GM20431 (cell line): ENCODE results near the gene CCDC63.

ENCODE experiments used
- in situ Hi-C: fragments of 300-500 bp; cut with MseI, MboI; formaldehyde crosslinking; loops from one replicate; pipeline ENCODE4 v1.15.0; 2020; ENCODE audit warnings: low sequenced_read_pairs; ENCODE audit not compliant: unreplicated experiment

Gene CCDC63

DNA sequence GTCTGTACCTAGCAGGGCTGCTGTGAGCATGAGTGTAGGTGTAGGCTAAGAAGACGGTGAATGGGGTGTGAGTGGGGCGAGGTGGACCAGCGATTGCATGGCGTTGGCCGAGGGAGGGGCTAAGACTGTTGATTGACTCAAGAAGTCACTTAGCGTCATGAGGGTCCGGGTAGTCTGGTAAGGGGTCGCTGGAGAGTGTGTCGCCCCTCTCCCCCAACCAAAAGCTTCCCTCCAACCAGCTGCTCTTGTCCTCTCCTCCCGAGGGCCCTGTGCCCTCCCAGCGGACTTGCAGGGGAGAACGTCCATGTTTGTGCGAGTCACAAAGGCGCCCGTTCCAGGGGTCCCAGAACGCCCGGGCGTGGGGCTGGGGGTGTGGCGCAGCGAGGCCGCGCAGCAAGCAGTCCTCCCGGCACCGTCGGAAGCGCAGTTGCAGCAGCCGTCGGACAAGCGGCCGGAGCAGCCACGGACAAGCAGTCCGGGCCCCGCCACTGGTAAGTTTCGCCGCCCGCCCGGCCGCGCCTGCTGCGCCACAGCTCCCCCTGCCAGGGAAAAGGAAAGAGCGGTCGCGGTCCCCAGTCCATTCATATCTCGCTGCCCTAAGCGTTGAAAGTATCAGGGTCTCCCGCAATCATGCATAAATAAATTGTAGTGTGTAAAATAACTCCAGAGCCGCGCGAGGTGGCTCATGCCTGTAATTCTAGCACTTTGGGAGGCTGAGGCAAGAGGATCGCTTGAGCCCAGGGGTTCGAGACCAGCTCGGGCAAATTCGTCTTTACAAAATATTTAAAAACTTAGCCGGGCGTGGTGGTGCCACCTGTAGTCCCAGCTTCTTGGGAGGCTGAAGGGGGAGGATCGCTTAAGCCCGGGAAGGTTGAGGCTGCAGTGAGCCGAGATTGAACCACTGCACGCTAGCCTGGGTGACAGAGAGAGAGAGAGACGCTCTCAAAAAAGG lies at the start of gene CCDC63:
TSS of gene CCDC63 (plus strand) at position 373 of the 952 bp plus-strand sequence. CDS start 5,968 bp downstream, outside the sequence.
- in situ Hi-C loops: loop anchor here (25.0 kb wide), 1 partner anchor 135 kb away; no protein-coding TSS in a partner anchor

DNA sequence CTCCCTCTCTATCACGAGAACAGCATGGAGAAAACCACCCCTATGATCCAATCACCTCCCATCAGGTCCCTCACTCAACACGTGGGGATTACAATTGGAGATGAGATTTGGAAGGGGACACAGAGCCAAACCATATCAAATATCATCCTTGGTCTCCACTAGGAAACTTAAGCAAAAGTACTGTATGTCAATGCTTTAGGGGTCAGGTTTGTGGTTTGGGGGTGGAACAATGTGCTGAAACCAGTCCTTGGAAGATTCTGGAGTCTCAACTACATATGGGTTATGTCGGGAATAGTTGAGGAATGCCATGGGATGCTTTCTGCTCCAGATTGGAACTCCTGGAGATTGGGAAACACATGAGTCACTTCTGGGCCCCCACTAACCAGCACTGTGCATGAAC lies 48.3 kb upstream of the CCDC63 start:
- in situ Hi-C loops: no loop called here

DNA sequence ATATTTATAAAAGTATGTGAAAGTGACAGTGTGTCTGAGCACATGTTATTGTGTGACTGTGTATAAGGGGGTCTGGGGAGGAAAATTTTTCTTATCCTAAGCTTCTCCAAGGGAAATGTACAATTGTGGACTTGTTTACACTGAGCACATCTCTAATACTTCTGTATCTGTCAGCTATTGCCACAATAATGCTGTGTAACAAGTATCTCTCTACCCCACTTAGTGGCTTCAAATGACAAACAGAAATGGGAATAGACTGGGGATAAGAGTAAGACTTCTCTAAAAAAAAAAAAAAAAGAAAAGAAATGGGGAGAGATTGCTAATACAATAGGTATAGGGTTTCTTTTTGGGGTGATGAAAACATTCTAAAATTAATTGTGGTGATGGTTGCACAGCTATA lies 44.3 kb upstream of the CCDC63 start:
- in situ Hi-C loops: no loop called here

DNA sequence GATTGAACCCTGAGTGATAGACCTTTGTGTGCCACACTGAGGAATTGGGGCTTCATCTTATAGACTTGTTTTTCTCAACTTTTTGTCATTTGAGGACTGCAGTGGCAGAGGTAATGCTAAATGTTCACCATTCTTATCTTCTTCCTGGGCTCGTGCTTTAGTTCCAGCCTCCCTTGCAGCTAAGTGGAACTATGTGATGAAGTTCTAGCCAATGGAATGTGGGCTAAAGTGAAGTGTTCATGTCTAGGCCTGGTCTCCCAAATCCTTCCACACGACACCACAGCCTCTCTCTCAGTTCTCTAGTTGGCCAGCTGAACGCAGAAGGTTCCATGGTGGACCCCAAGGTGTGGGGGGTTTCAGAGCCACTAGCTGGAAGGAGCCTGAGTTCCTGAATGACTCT lies 42.4 kb upstream of the CCDC63 start:
- in situ Hi-C loops: no loop called here

DNA sequence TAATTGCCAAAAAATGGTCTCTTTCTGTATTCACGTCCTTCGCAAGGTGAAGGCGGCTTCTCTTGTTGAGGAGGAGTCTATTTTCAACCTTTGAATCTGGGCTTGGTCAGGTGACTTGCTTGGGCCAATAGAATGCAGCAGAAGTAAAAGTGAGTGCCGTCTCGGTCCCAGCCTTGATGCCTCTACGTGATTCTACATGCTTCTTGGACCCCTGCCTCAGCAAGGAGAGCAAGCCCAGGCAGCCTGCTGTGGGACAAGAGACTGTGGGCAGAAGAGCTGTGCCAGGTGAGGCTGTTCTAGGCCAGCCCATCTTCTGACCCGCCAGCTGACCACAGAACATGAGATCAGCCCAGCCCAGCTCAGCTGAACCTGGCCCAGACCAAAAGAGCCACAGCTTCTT lies 39.1 kb upstream of the CCDC63 start:
- in situ Hi-C loops: no loop called here

DNA sequence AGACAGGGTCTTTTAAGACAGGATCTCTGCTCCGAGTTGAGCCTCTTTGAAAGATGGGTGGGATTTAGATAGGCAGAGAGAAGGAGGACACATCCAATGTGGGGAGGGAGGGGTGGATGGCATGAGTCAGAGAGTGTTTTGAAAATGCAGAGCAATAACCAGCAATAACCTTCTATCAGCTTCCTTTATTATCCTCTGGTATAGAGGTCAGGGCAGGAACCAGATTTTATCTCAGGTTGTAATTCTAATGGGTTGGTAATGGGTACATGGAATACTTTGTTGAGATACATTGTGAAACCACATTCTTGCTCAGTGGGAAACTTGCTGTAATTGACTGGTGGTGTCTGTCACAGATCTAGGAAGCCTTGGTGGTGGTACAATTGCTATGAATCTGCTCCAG lies 37.6 kb upstream of the CCDC63 start:
- in situ Hi-C loops: no loop called here

DNA sequence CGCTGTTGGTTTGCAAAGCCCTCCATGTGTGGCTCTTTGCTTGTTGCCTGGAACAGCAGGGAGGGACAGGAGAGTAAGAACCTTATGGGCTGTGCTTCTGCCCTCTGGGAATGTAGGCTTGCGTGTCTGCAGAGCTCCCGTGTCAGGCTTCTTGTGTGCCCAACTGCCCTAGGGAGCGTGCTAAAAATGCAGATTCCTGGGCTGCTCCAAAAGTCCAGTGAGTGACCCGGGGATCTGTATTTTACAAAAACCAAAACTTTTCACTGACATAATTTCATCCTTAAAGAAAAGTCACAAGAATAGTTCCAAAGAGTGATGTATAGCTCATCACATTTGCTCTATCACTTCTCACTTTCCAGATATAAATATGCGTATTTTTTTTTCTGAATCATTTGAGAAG lies 34.8 kb upstream of the CCDC63 start:
- in situ Hi-C loops: no loop called here

DNA sequence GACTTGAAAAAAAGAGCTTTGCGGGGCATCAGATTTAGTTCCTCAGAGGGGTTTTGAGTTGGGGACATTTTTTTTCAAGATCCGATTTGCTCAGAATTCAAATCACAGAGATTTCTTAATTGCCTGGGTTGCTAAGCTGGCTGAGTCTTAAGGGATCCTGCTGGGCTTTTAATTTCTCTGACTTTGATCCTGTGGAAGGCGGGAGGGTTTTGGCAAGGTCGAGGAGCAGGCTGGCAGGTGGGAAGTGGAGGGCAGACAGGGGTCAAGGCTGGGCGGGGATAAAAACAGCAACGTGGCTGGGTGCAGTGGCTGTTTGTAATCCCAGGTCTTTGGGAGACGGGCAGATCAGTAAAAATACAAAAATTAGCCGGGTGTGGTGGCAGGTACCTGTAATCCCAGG lies 33.5 kb upstream of the CCDC63 start:
- in situ Hi-C loops: no loop called here

DNA sequence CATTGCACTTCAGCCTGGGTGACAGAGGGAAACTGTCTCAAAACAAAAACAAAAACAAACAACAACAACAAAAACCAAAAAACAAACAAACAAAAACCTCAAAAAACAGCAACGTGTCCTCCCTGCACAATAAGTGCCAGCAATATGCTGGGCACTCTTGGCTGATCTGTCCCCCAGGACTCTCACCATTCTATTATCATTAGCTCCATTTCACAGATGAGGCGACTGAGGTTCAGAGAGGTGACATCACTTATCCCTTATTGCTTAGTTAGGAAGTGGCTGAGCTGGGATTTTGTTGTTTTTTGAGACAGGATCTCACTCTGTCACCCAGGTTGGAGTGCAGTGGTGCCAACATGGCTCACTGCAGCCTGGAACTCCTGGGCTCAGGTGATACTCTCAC lies 33.0 kb upstream of the CCDC63 start:
- in situ Hi-C loops: no loop called here

DNA sequence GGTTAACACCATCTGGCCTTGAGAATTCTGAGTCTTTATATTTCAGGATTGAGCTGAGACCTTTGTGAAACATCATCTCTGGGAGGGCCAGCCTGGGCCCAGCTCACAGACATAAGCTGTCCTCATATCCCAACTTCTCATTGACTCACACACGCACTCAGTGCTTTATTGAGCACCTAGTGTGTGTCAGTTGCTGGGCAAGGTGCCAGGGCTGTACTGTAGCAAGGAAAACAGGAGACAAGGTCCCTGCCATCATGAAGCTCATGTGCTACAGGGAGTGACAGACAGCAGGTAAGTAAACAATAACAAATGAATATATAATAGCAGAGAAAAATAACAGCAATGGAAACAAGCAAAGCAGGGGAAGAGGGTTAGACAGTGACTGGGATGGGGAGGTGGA lies 30.5 kb upstream of the CCDC63 start:
- in situ Hi-C loops: no loop called here

DNA sequence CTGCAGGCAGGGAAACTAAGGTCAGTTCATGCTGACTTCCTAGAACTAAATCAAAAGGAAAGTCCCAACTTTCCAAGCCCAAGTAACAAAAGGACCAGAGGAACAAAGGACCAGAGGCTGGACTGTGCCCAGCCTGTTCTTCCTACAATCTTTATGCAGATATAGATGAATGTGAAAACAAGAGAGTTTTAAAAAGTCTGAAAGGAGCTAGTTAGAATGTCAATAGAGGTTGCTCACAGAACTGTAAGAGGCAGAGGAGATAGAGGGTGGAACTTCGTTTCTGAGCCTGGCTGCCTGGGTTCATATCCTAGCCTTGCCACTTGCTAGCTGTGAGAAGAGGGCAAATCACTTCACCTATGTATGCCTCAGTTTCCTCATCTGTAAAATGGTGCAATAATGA lies 30.0 kb upstream of the CCDC63 start:
- in situ Hi-C loops: no loop called here

DNA sequence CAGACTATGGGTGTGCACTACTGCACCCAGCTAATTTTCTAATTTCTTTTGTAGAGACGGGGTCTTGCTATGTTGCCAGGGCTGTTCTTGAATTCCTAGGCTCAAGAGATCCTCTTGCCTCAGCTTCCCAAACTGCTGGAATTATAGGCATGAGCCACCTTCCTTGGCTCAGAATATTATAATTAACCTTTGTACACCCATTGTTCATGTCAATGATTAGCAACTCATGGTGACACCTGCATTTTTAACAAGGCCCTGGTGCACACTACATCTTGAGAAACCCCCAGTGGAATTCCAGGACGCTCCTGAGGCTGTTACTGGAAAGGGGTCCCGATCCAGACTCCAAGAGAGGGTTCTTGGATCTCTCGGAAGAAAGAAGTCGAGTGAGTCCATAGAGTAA lies 28.3 kb upstream of the CCDC63 start:
- in situ Hi-C loops: no loop called here

DNA sequence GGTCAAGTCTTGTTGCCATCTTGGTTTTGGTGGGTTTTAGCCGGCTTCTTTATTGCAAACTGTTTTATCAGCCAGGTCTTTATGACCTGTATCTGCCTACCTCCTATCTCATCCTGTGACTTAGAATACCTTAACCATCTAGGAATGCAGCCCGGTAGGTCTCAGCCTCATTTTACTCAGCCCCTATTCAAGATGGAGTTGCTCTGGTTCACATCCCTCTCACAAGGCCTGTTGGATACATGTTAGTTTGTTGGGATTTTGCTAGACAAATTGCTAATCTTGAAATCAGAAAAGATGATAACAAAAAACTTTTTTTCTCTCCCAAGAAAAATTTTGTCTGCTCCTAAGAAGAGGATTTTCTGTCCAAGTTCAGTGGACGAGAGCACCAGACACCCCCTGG lies 27.6 kb upstream of the CCDC63 start:
- in situ Hi-C loops: no loop called here

DNA sequence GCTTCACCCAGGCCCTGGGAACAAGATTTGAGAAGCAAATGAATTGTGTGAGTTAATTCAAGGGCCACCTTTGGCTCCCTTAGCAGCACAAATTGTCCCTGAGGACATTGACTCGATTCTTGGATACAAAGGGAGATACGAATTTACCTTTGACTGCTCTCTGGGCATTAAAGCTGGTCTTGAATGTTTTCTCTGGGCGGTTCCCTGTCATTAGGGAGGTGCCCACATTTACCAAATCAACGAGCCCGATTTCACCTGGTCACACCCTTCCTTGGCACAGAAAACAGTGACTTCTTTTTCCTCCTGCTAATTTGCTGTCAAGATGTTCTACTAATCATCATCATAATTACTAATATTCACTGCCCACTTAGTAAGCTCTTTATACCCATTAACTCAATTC lies 27.1 kb upstream of the CCDC63 start:
- in situ Hi-C loops: no loop called here

DNA sequence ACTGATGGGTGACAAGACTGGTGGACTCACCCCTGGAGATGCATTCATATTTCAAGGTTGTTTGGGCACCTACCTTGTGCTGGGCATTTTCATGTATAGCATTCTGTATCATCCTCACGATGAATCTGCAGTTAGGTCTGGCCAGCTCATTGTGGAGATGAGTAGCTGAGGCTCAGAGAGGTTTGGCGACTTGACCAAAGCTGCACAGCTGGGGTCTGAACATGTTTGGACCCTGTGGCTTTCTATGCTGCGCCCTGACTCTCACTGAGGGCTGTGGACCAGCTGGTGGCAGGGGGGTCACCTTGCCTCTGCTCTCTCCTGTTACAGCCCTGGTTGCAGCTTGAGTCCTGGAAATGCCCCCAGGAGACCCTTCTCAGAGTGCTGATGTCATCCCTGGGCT lies 24.9 kb upstream of the CCDC63 start:
- in situ Hi-C loops: no loop called here

DNA sequence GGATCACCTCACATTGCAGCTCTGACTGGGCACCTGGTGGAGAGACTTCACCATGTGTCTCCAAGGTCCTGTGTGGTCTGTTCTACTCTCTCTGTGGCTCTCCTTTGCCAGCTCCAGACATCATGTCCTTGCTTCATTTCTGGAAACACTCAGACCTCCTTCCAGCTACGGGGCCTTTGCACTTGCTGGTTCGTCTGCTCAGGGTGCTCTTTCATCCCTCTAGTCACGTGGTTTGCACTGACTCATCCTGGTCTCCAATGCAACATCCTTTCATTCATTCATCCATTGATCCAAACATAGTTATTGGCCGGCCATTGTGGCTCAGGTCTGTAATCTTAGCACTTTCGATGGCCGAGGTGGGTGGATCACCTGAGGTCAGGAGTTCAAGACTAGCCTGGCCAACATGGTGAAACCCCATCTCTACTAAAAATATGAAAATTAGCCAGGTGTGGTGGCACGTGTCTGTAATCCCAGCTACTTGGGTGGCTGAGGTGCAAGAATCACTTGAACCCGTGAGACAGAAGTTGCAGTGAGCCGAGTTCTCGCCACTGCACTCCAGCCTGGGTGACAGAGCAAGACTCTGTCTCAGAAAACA lies 23.9 kb upstream of the CCDC63 start:
- in situ Hi-C loops: no loop called here

DNA sequence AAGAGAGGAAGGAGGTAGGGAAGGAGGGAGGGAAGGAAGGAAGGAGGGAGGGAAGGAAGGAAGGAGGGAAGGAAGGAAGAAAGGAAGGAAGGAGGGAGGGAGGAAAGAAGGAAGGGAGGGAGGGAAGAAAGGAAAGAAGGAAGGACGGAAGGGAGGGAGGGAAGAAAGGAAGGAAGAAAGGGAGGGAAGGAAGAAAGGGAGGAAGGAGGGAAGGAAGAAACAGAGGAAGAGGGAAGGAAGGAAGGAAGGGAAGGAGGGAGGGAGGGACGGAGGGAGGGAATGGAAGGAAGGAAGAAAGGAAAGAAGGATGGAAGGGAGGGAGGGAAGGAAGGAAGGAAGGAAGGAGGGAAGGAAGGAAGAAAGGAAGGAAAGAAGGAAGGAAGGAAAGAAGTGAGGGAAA lies 22.4 kb upstream of the CCDC63 start:
- in situ Hi-C loops: no loop called here

DNA sequence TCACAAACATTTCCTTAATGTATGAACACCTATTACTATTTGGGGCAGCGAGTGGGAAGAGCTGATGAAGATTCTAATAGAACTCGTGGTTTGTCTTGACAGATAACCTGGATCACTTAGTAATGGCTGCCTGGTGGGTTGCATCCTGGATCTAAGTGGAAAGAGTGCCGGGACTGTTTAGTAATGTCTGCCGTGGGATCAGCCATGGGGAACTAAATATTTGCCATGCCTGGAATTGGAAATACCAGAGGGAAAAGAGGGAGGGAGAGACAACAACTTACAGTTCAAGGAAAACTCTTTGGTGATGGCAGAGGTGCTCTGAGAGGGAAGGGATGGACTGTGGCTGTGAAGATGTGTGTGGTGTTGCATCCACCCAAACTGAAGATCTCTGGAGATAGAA lies 21.3 kb upstream of the CCDC63 start:
- in situ Hi-C loops: loop anchor here (25.0 kb wide), 1 partner anchor 113 kb away; no protein-coding TSS in a partner anchor

DNA sequence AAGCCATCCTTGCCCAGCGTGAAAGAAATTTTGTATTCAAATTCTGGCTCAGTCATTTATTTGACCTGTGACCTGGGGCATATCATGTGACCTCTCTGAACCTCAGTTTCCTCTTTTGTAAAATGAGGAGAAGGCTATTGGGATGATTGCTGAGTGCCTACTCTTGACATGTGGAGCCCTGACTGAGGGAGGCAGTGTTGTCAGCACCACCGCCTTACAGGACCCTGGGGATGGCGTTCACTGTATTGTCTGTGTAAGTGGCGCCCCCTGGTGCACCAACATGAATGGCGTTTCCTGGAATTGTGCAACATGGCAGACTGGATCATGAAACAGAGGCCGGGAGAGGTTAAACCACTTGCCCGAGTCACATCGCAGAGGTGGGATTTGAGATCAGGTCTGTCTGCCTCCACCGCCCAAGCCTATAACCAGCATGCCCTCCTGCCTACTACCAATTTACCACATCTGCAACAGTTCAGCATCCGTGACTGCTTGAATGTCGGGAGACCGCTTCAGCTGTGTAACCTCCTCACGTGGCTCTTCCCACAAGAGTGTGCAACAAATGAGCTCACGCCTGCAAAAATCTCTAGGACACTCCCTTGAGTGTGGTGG lies 20.1 kb upstream of the CCDC63 start:
- in situ Hi-C loops: loop anchor here (25.0 kb wide), 1 partner anchor 114 kb away; no protein-coding TSS in a partner anchor

DNA sequence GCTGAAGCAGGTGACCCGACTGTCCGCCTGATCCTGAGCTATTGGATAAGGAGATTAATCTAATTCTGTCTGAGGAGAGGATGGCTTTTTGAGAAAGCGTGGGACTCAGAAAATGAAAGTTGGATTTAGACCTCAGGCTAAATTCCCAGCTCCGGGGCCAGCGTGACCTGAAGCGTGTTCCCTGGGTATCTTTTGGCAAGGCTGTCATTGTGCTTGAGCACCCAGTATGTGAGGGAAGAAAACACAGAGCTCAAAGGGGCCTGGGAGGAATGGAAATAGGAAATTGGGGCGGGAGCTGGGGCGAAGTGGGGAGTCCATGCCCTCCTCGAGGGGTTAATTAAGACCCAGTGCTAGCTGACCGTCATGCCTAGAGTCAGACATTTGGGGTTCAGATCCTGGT lies 17.5 kb upstream of the CCDC63 start:
- in situ Hi-C loops: loop anchor here (25.0 kb wide), 1 partner anchor 117 kb away; no protein-coding TSS in a partner anchor

DNA sequence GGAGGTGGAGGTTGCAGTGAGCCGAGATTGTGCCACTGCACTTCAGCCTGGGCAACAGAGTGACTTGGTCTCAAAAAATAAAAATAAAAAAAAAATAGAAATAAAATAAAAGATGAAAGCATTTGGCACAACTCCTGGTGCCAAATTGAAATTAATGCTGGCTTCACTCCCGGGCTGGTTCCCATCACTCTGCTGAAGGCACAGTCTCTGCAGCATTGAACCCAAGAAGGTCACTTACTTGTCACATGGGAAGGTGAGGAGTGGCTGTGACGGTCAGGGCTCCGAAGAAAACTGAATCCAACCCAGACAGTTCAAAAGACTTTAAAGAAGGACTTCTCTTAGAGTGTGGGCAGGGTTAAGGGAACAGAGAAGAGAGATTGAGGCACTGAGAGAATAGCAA lies 10.5 kb upstream of the CCDC63 start:
- in situ Hi-C loops: loop anchor here (25.0 kb wide), 1 partner anchor 124 kb away; no protein-coding TSS in a partner anchor
